ENCODE results near the gene DSCAM.

- TF ChIP-seq CTCF (conservative IDR thresholded peaks at IDR 0.05 in 1 of 2, IDR thresholded peaks at IDR 0.05 in 1 of 2; ENCODE audit: low read depth in 1 of 2, low read length in 2 of 2) (no peak), EZH2 (IDR thresholded peaks at IDR 0.05; ENCODE audit: low read length, missing control alignments) (no peak)
Measured at GRCh38 chr21:40783404-40783803, 63.6 kb downstream of the DSCAM start.
